GM12878 (cell line): ENCODE measurements around the gene SULT1C4. TPM values are rescaled to one million over a fixed set of nuclear protein-coding genes. Genes with fewer than 3 reads are reported as not detected.

ENCODE experiments used
- ATAC-seq: fragments of 200-7000 bp; cut with Tn5 transposase; 3 replicates; pipeline ENCODE4 v1.9.1; 2020; ENCODE audit warnings: mild to moderate bottlenecking, moderate library complexity
- BruUV-seq: library from RNA; stranded (reverse); fragments of 400-500 nt; replicated peaks from 2 replicates; lab custom pipeline; 2021; lab: Mats Ljungman, UMichigan
- CTCF ChIA-PET: fragments of 300-600 bp; sonication (Branson Sonifier 250); formaldehyde crosslinking; extraction: SDS; loops from one replicate; lab custom pipeline; 2021; ENCODE audit warnings: inconsistent platforms; lab: Yijun Ruan, JAX
- POLR2A ChIA-PET: fragments of 350-600 bp; formaldehyde crosslinking; extraction: SDS; loops from one replicate; lab custom pipeline; 2021; ENCODE audit warnings: inconsistent platforms; lab: Charles Lee
- RAD21 ChIA-PET: fragments of 300-600 bp; sonication (Branson Sonifier 250); formaldehyde crosslinking; loops from one replicate; lab custom pipeline; 2023; ENCODE audit warnings: antibody characterized with exemption; ENCODE audit not compliant: unreplicated experiment; lab: Charles Lee
- SMC1A ChIA-PET: fragments of 300-600 bp; sonication (Branson Sonifier 250); formaldehyde crosslinking; loops from one replicate; lab custom pipeline; 2023; ENCODE audit not compliant: unreplicated experiment, uncharacterized antibody; lab: Charles Lee
- DNase-seq: peaks from one replicate; pipeline ENCODE4 v3.0.0-alpha.2; 2011; ENCODE audit warnings: low read depth, low spot score
- FAIRE-seq: peaks from 3 replicates; lab custom pipeline; 2011; peaks lifted over from hg19 to GRCh38; lab: Jason Lieb, UNC
- H2AFZ ChIP-seq: 2 replicates; pipeline ENCODE4 v1.6.0; 2011; ENCODE audit warnings: low read depth, low read length, control low read depth; ENCODE audit not compliant: control insufficient read depth
- H3K27ac ChIP-seq: 2 replicates; pipeline ENCODE4 v1.5.1; 2011; ENCODE audit warnings: control low read depth; ENCODE audit not compliant: control insufficient read depth, insufficient read depth
- H3K27me3 ChIP-seq, 2 experiments: replicated peaks in 1 of 2; 2 replicates each; pipeline versions ENCODE4 v1.6.0 to v1.6.1; 2011; ENCODE audit warnings: low read length in 1 of 2; ENCODE audit not compliant: control insufficient read depth in 2 of 2, insufficient read depth in 2 of 2
- H3K36me3 ChIP-seq, 2 experiments: 2 replicates each; pipeline ENCODE4 v1.5.1; 2011; ENCODE audit warnings: low read length in 1 of 2; ENCODE audit not compliant: control insufficient read depth in 2 of 2, insufficient read depth in 2 of 2
- H3K4me1 ChIP-seq: 2 replicates; pipeline ENCODE4 v1.6.1; 2011; ENCODE audit warnings: mild to moderate bottlenecking, low read length, moderate library complexity, mixed read lengths; ENCODE audit not compliant: control insufficient read depth, insufficient read depth
- H3K4me2 ChIP-seq: 2 replicates; pipeline ENCODE4 v1.6.0; 2011; ENCODE audit warnings: control low read depth; ENCODE audit not compliant: control insufficient read depth, insufficient read depth
- H3K4me3 ChIP-seq: fragments of 200-600 bp; sonication (generic); 2 replicates; pipeline ENCODE4 v1.5.1; 2016
- H3K79me2 ChIP-seq: 2 replicates; pipeline ENCODE4 v1.6.0; 2011; ENCODE audit warnings: low read length; ENCODE audit not compliant: control insufficient read depth, insufficient read depth
- H3K9ac ChIP-seq: 2 replicates; pipeline ENCODE4 v1.8.0; 2011; ENCODE audit warnings: low read length, control low read depth, mixed read lengths; ENCODE audit not compliant: control insufficient read depth, insufficient read depth
- H3K9me3 ChIP-seq: replicated peaks from 3 replicates; pipeline ENCODE4 v1.5.1; 2011; ENCODE audit warnings: mild to moderate bottlenecking, low read length; ENCODE audit not compliant: control insufficient read depth, insufficient read depth
- H4K20me1 ChIP-seq: 2 replicates; pipeline ENCODE4 v1.6.0; 2011; ENCODE audit not compliant: control insufficient read depth, insufficient read depth
- ATF2 ChIP-seq: IDR thresholded peaks from 2 replicates; pipeline ENCODE4 v1.6.1; 2012; ENCODE audit warnings: low read length, inconsistent platforms
- CEBPB ChIP-seq, 2 experiments: fragments of 150-350 bp in 1 of 2; IDR thresholded peaks; 2 replicates each; pipeline ENCODE4 v1.6.1; 2012 to 2014; ENCODE audit warnings: low read depth in 2 of 2, low read length in 2 of 2, borderline replicate concordance in 1 of 2, inconsistent platforms in 1 of 2
- E2F4 ChIP-seq: IDR thresholded peaks from 2 replicates; pipeline ENCODE4 v1.6.1; 2012; ENCODE audit warnings: low read depth, low read length, improper control_type of control experiment
- NR2C1 ChIP-seq: fragments of 450-650 bp; IDR thresholded peaks from 2 replicates; pipeline ENCODE4 v1.6.1; 2017; ENCODE audit warnings: antibody characterized with exemption, mild to moderate bottlenecking, moderate library complexity
- PAX5 ChIP-seq: IDR thresholded peaks from 2 replicates; pipeline ENCODE4 v1.6.1; 2011; ENCODE audit warnings: low read depth, low read length, borderline replicate concordance
- SPI1 ChIP-seq: IDR thresholded peaks from 2 replicates; pipeline ENCODE4 v1.6.1; 2011; ENCODE audit warnings: low read depth, mild to moderate bottlenecking, low read length, moderate library complexity, borderline replicate concordance; ENCODE audit not compliant: insufficient read depth
- SUZ12 ChIP-seq: fragments of 200-600 bp; sonication (generic); IDR thresholded peaks from one replicate; pipeline ENCODE4 v1.6.1; 2018; ENCODE audit warnings: antibody characterized with exemption, mild to moderate bottlenecking; ENCODE audit not compliant: unreplicated experiment
- WGBS: methylation state at CpG from one replicate; pipeline ENCODE4 v1.1.6; 2016; ENCODE audit warnings: low lambda C conversion rate; ENCODE audit not compliant: insufficient replicate concordance, insufficient coverage; ENCODE audit errors: missing lambda C conversion rate; 5-methylcytosine and 5-hydroxymethylcytosine counted together
- in situ Hi-C: fragments of 300-500 bp; cut with MboI; formaldehyde crosslinking; loops from 9 replicates; pipeline ENCODE4 v1.14.3; 2018; ENCODE audit warnings: mixed read lengths
- intact Hi-C: fragments of 100-400 bp; cut with micrococcal nuclease; formaldehyde crosslinking; loops from one replicate; pipeline ENCODE4 v1.14.2; 2022; ENCODE audit not compliant: unreplicated experiment
- polyA plus RNA-seq, 11 experiments: library from polyadenylated mRNA; depleted of rRNA in 4 of 11; unstranded in 6 of 11; stranded (reverse) in 5 of 11; fragments of >200 nt; fragmentation: Nextera tagmentation in 4 of 11; fragmentation: Illumina TruSeq in 1 of 11; extraction: Ambion mirVana in 4 of 11; extraction: Trizol in 1 of 11; gene quantifications; 1 replicate in 1 of 11; 2 replicates in 10 of 11; pipeline versions ENCODE4 v1.2.1 to v1.2.3, GENCODE V29; 2011 to 2016; ENCODE audit warnings: inconsistent platforms in 2 of 11, missing spikeins in 2 of 11, low read depth in 1 of 11
- total RNA-seq, 4 experiments: library from RNA; depleted of rRNA in 3 of 4; stranded (reverse); fragments of >200 nt in 3 of 4; fragmentation: Illumina TruSeq in 1 of 4; extraction: Trizol in 1 of 4; gene quantifications; 2 replicates each; pipeline versions ENCODE4 v1.2.1 to v1.2.3, GENCODE V29; 2013 to 2021
- TF ChIP-seq, protein P1 (sequence below): IDR thresholded peaks from 2 replicates; pipeline ENCODE4 v1.6.1; 2012; ENCODE audit warnings: low read depth, low read length, improper control_type of control experiment

SULT1C4 gene
- total and polyA plus RNA-seq, 10 of the 15 experiments (the other 5 are each of a cell fraction or from before 2014, with no cell fraction given), result 0.04 TPM; not detected in 9

DNA sequence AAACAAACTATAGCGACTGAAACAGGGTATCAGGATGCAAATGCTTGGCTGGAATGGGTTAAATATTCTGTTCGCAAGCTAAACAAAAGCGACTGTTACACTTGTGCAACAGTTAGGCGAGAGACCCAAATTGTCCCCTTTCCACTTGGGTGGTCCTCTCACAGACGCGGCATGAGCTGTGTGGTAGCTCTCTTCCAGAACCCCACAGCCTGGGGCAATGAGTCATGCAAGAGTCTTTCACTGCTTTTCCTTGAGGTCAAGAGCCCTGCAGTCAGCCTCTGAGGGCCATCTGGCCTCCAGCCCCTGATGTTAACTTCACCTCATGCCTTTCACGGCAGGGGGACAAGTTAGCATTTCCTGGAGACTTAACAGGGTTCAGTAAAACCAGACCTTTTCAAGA, 25.7 kb downstream of the SULT1C4 start:
- intact Hi-C loops, result no loop called here
- no peak overlapping the region for H2AFZ ChIP-seq
- in situ Hi-C loops, result no loop called here
- H3K4me1 ChIP-seq, result no peaks in the 10 kb centered on the region
- H3K27me3 ChIP-seq, result no peaks in the 10 kb centered on the region
- RAD21 ChIA-PET, result interaction anchor here (1.0 kb wide), 1 partner anchor 180 kb away, joined by 3 read pairs; no protein-coding TSS in a partner anchor
- no peak overlapping the region for H3K4me3 ChIP-seq
- DNase-seq (no peak), ATAC-seq (no peak)
- POLR2A ChIA-PET, result interaction anchor here (0.6 kb wide), 1 partner anchor 15 kb away, joined by 3 read pairs; no protein-coding TSS in a partner anchor
- H3K36me3 ChIP-seq, result no peaks in the 10 kb centered on the region
- no peaks in the 10 kb centered on the region for H3K79me2 ChIP-seq
- BruUV-seq, result no TSS peak
- WGBS, result 37% methylated on average over 7 of the region's 7 CpGs
- H3K9ac ChIP-seq, result no peak overlapping the region
- TF ChIP-seq, protein P1, sequence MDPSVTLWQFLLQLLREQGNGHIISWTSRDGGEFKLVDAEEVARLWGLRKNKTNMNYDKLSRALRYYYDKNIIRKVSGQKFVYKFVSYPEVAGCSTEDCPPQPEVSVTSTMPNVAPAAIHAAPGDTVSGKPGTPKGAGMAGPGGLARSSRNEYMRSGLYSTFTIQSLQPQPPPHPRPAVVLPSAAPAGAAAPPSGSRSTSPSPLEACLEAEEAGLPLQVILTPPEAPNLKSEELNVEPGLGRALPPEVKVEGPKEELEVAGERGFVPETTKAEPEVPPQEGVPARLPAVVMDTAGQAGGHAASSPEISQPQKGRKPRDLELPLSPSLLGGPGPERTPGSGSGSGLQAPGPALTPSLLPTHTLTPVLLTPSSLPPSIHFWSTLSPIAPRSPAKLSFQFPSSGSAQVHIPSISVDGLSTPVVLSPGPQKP, result no peak
- no peak for TF ChIP-seq PAX5
- no peak for TF ChIP-seq CEBPB (IDR thresholded peaks at IDR 0.05; ENCODE audit: borderline replicate concordance in 1 of 2, low read depth in 2 of 2, low read length in 2 of 2)
- TF ChIP-seq SUZ12, result no peak
- no peak for TF ChIP-seq NR2C1
- TF ChIP-seq SPI1, result no peak
- TF ChIP-seq ATF2, result no peak
- no peak for TF ChIP-seq E2F4
- TF ChIP-seq, all 136 proteins: peak for 0
- ChIA-PET SMC1A (interaction anchor here (0.7 to 1.6 kb wide), 5 partner anchors 8 to 181 kb away, joined by 3 to 7 read pairs (median 3); no protein-coding TSS in a partner anchor), CTCF (no interaction called here)
- Histone ChIP-seq H3K27ac (no peak overlapping the region), H4K20me1 (no peaks in the 10 kb centered on the region), H3K9me3 (peaks cover 11% of the 10 kb centered on the region; the same call in 2 of the 3 replicates), H3K4me2 (no peak overlapping the region)
- no peak for FAIRE-seq
